ENCODE data around the gene CARD9. TPM values are rescaled to one million over a fixed set of nuclear protein-coding genes. Genes with fewer than 3 reads are reported as not detected.

Gene CARD9
- total RNA-seq, 1 donor from 2014 or later = 10.0 TPM

- ATAC-seq (peak; percentile 81), DNase-seq (peak; percentile 92)
- peak overlapping the region; percentile 58 for H3K27ac ChIP-seq
- intact Hi-C loops (cut with DNase I) = no loop called here
- H3K27me3 ChIP-seq = no peaks in the 10 kb centered on the region
- H3K36me3 ChIP-seq = no peaks in the 10 kb centered on the region
- H3K4me3 ChIP-seq = peak overlapping the region; percentile 39
- peaks cover 24% of the 10 kb centered on the region for H3K4me1 ChIP-seq
- no peaks in the 10 kb centered on the region for H3K9me3 ChIP-seq
- no peak for TF ChIP-seq CTCF (IDR thresholded peaks at IDR 0.05)
Measured at GRCh38 chr9:136342181-136343120, 31.0 kb downstream of the CARD9 start.

GRCh38 chr9:136341769-136342168, 31.7 kb downstream of the CARD9 start:
- Histone ChIP-seq H3K4me3 (no peak overlapping the region), H3K27ac (no peak overlapping the region), H3K27me3 (no peaks in the 10 kb centered on the region), H3K36me3 (no peaks in the 10 kb centered on the region), H3K9me3 (no peaks in the 10 kb centered on the region), H3K4me1 (peaks cover 24% of the 10 kb centered on the region)
- TF ChIP-seq CTCF (IDR thresholded peaks at IDR 0.05) = no peak
- ATAC-seq (no peak), DNase-seq (no peak)
- intact Hi-C loops (cut with DNase I) = no loop called here

GRCh38 chr9:136341042-136341655, 32.3 kb downstream of the CARD9 start:
- Histone ChIP-seq H3K36me3 (no peaks in the 10 kb centered on the region), H3K27me3 (no peaks in the 10 kb centered on the region), H3K9me3 (no peaks in the 10 kb centered on the region), H3K4me3 (no peak overlapping the region), H3K27ac (no peak overlapping the region), H3K4me1 (peaks cover 20% of the 10 kb centered on the region)
- TF ChIP-seq CTCF (IDR thresholded peaks at IDR 0.05) = no peak
- no peak for ATAC-seq
- intact Hi-C loops (cut with DNase I) = no loop called here
- DNase-seq = no peak

DNA sequence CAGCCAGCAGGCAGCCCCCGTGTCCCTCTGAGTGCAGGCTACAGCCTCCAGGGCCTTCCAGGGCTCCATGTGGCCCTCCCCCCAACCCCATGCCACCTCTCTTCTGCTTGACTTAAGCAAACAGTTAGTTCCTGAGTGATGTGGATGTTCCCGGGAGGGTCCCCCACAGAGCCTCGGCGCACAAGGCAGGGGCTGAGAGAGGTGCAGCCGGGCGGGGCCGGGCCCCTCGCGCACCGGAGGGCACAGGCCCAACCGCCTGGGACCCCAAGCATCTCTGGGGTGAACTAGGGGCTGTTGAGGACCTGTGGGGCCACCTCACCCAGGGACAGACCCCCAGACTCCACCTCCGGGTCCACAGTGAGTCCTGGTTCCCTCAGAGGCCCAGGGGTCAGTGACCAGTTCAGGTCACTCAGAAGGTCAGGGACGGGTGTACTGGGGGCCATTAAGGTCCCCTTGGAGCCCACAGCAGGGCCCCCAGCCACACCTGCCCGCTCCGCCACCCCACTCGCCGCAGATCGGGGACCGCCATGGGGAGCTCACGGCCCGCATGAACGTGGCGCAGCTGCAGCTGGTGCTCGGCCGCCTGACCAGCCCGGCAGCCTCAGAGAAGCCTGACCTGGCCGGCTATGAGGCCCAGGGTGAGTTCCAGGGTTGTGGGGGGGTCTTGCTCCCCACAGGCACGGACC, 33.0 kb downstream of the CARD9 start:
- H3K36me3 ChIP-seq = no peaks in the 10 kb centered on the region
- DNase-seq = no peak
- no peaks in the 10 kb centered on the region for H3K27me3 ChIP-seq
- no peak for ATAC-seq
- peaks cover 17% of the 10 kb centered on the region for H3K4me1 ChIP-seq
- no peak for TF ChIP-seq CTCF (IDR thresholded peaks at IDR 0.05)
- H3K9me3 ChIP-seq = no peaks in the 10 kb centered on the region
- no peak overlapping the region for H3K27ac ChIP-seq
- no peak overlapping the region for H3K4me3 ChIP-seq
- intact Hi-C loops (cut with DNase I) = no loop called here

- H3K27ac ChIP-seq = no peak overlapping the region
- intact Hi-C loops (cut with DNase I) = no loop called here
- no peaks in the 10 kb centered on the region for H3K27me3 ChIP-seq
- DNase-seq (no peak), ATAC-seq (no peak)
- no peaks in the 10 kb centered on the region for H3K9me3 ChIP-seq
- no peak overlapping the region for H3K4me3 ChIP-seq
- no peak for TF ChIP-seq CTCF (IDR thresholded peaks at IDR 0.05)
- no peaks in the 10 kb centered on the region for H3K36me3 ChIP-seq
- H3K4me1 ChIP-seq = peaks cover 16% of the 10 kb centered on the region
Measured at GRCh38 chr9:136339958-136340310, 33.5 kb downstream of the CARD9 start.

All from upper lobe of right lung (tissue), 1 donor.